ENCODE data around the gene ZNF791. TPM values are rescaled to one million over a fixed set of nuclear protein-coding genes. Genes with fewer than 3 reads are reported as not detected.
A peak's percentile ranks its signal among the peaks of the same experiment; 100 is the strongest.

Gene ZNF791
- total RNA-seq, 2 experiments from 2014 or later = 7.8 to 17.1 TPM

DNA sequence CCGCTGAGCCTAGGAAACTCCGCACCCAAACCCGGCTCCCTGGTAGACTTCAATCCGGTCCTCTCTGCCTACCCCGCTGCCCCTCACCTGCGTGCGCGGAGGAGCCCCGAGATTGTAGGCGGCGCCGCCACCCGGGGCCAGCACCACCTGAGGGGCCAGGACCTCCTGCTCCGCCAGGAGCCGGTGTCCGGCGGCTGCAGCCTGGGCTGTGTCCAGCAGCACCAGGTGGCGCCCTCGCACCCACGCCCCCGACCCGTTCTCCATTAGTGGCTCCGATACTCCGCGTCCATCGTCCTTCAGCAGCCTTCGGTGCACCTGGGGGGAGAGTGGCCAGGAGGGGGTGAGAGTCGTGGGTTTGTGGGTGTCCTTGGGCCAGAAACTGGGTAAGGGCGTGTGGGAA lies 37.4 kb downstream of the ZNF791 start:
- ChIA-PET POLR2A (no interaction called here), CTCF (ENCODE audit: unreplicated experiment) (no interaction called here)
- no peaks in the 10 kb centered on the region for H3K4me1 ChIP-seq (ENCODE audit: insufficient read depth, low read length, poor library complexity, severe bottlenecking)
- H3K36me3 ChIP-seq (ENCODE audit: insufficient read depth, low read length) = peaks cover 22% of the 10 kb centered on the region
- H3K4me2 ChIP-seq (ENCODE audit: low read length) = no peak overlapping the region
- H3K27ac ChIP-seq (ENCODE audit: low read depth, low read length, poor library complexity, severe bottlenecking) = no peak overlapping the region
- H3K9me3 ChIP-seq (ENCODE audit: low read length) = no peaks in the 10 kb centered on the region
- no peak overlapping the region for H2AFZ ChIP-seq (ENCODE audit: low read length)
- no peaks in the 10 kb centered on the region for H3K9me2 ChIP-seq (ENCODE audit: insufficient read depth, low read length)
- BruUV-seq (replicated peaks) = no TSS peak
- DNase-seq (ENCODE audit: low spot score) = no peak
- intact Hi-C loops (cut with micrococcal nuclease; ENCODE audit: unreplicated experiment) = no loop called here
- no peaks in the 10 kb centered on the region for H3K79me2 ChIP-seq (ENCODE audit: insufficient read depth, low read depth, low read length)
- no peak for TF ChIP-seq EZH2phosphoT487 (IDR thresholded peaks at IDR 0.05; ENCODE audit: borderline replicate concordance, low read depth, low read length)
- TF ChIP-seq, protein P1, sequence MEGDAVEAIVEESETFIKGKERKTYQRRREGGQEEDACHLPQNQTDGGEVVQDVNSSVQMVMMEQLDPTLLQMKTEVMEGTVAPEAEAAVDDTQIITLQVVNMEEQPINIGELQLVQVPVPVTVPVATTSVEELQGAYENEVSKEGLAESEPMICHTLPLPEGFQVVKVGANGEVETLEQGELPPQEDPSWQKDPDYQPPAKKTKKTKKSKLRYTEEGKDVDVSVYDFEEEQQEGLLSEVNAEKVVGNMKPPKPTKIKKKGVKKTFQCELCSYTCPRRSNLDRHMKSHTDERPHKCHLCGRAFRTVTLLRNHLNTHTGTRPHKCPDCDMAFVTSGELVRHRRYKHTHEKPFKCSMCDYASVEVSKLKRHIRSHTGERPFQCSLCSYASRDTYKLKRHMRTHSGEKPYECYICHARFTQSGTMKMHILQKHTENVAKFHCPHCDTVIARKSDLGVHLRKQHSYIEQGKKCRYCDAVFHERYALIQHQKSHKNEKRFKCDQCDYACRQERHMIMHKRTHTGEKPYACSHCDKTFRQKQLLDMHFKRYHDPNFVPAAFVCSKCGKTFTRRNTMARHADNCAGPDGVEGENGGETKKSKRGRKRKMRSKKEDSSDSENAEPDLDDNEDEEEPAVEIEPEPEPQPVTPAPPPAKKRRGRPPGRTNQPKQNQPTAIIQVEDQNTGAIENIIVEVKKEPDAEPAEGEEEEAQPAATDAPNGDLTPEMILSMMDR (conservative IDR thresholded peaks at IDR 0.05; ENCODE audit: low read length) = 0 out of 2 replicates have a peak, but pooled peaks have one; percentile 24
- H4K20me1 ChIP-seq (ENCODE audit: insufficient read depth, low read length) = no peaks in the 10 kb centered on the region
- H3K4me3 ChIP-seq (ENCODE audit: low read depth, low read length, poor library complexity, severe bottlenecking) = no peak overlapping the region

DNA sequence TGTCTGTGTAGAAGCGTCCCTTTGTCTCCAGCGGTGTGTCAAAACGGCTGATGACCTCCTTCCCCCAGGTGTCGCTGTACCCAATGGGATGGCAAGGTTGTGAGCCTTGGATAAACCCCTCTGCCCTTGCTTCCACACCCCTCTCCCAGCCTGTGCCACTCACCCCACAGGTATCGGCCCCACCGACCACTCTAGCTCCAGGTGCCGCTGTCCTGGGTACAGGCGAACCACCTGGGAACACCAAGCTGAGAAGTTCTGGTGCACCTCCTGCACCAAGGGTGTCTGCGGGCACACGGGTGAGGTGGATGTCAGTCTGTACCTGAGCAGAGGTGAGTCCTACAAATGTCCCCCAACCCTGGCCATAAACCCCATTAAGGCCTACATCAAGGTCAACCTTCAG lies 39.2 kb downstream of the ZNF791 start:
- Histone ChIP-seq H3K36me3 (ENCODE audit: insufficient read depth, low read length) (peaks cover 25% of the 10 kb centered on the region), H4K20me1 (ENCODE audit: insufficient read depth, low read length) (no peaks in the 10 kb centered on the region), H3K79me2 (ENCODE audit: insufficient read depth, low read depth, low read length) (no peaks in the 10 kb centered on the region), H3K4me3 (ENCODE audit: low read depth, low read length, poor library complexity, severe bottlenecking) (no peak overlapping the region), H3K27ac (ENCODE audit: low read depth, low read length, poor library complexity, severe bottlenecking) (no peak overlapping the region), H3K4me1 (ENCODE audit: insufficient read depth, low read length, poor library complexity, severe bottlenecking) (no peaks in the 10 kb centered on the region), H2AFZ (ENCODE audit: low read length) (no peak overlapping the region), H3K9me3 (ENCODE audit: low read length) (no peaks in the 10 kb centered on the region), H3K9me2 (ENCODE audit: insufficient read depth, low read length) (no peaks in the 10 kb centered on the region), H3K4me2 (ENCODE audit: low read length) (no peak overlapping the region)
- CTCF ChIA-PET (ENCODE audit: unreplicated experiment) = no interaction called here
- TF ChIP-seq, protein P1 (conservative IDR thresholded peaks at IDR 0.05; ENCODE audit: low read length) = no peak
- TF ChIP-seq EZH2phosphoT487 (IDR thresholded peaks at IDR 0.05; ENCODE audit: borderline replicate concordance, low read depth, low read length) = no peak
- intact Hi-C loops (cut with micrococcal nuclease; ENCODE audit: unreplicated experiment) = no loop called here
- POLR2A ChIA-PET = no interaction called here
- DNase-seq (ENCODE audit: low spot score) = no peak
- no TSS peak for BruUV-seq (replicated peaks)

DNA sequence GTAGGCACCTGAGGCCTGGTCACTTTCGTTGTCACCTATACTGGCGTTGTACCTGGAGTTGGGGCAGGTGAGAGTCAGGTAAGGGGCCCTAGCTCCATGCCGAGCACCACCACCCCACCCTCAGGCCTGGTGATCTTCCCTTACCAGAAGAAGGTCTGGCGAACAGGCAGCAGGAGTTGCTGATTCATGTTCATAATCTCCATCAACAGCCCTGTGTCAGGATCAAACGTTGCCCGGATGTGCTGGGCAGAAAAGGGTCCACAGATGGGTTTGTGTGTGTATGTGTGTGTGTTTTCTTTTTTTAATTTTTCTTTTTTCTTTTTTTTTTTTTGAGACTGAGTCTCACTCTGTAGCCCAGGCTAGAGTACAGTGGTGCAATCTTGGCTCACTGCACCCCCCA lies 41.5 kb downstream of the ZNF791 start:
- intact Hi-C loops (cut with micrococcal nuclease; ENCODE audit: unreplicated experiment) = no loop called here
- TF ChIP-seq, protein P1 (conservative IDR thresholded peaks at IDR 0.05; ENCODE audit: low read length) = no peak
- TF ChIP-seq EZH2phosphoT487 (IDR thresholded peaks at IDR 0.05; ENCODE audit: borderline replicate concordance, low read depth, low read length) = no peak
- ChIA-PET CTCF (ENCODE audit: unreplicated experiment) (no interaction called here), POLR2A (no interaction called here)
- H3K4me3 ChIP-seq (ENCODE audit: low read depth, low read length, poor library complexity, severe bottlenecking) = no peak overlapping the region
- DNase-seq (ENCODE audit: low spot score) = no peak
- H3K36me3 ChIP-seq (ENCODE audit: insufficient read depth, low read length) = peaks cover 47% of the 10 kb centered on the region
- no peaks in the 10 kb centered on the region for H4K20me1 ChIP-seq (ENCODE audit: insufficient read depth, low read length)
- H3K79me2 ChIP-seq (ENCODE audit: insufficient read depth, low read depth, low read length) = no peaks in the 10 kb centered on the region
- no peaks in the 10 kb centered on the region for H3K9me3 ChIP-seq (ENCODE audit: low read length)
- no TSS peak for BruUV-seq (replicated peaks)
- H3K9me2 ChIP-seq (ENCODE audit: insufficient read depth, low read length) = no peaks in the 10 kb centered on the region
- no peak overlapping the region for H3K4me2 ChIP-seq (ENCODE audit: low read length)
- no peaks in the 10 kb centered on the region for H3K4me1 ChIP-seq (ENCODE audit: insufficient read depth, low read length, poor library complexity, severe bottlenecking)
- no peak overlapping the region for H3K27ac ChIP-seq (ENCODE audit: low read depth, low read length, poor library complexity, severe bottlenecking)
- H2AFZ ChIP-seq (ENCODE audit: low read length) = no peak overlapping the region
